ENCODE results near the gene GLP2R. TPM values are rescaled to one million over a fixed set of nuclear protein-coding genes. Genes with fewer than 3 reads are reported as not detected.

The GLP2R gene
- total and polyA plus RNA-seq, 2 of the 8 experiments (the other 6 are each of a cell fraction or from before 2014, with no cell fraction given): not detected

DNA sequence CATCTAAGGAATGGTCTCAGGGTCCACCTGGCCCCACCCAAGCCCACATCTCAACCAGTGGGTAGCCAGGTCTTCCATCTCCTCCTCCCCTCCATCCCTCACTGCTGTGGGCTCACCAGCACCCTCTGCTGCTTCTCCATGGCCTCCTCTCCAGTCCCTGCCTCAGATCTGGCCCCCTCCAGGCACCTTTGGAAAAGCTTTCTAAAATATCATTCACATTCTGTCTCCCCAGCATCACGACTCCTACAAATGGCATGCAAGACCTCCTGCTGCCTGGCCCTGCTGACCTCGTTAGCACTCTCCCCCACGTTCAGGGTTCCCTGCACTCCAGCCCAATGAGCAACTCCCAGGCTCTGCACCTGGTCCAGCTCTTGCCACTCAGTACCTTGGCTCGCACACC, 13.7 kb downstream of the GLP2R start:
- no peak overlapping the region for H3K23ac ChIP-seq (ENCODE audit: insufficient read length)
- ChIA-PET CTCF (ENCODE audit: partially characterized antibody) (interaction anchor here (0.5 to 3.2 kb wide), 7 partner anchors 9 to 792 kb away, joined by 3 to 14 read pairs (median 3); partner anchors contain the start of gene GLP2R), POLR2A (ENCODE audit: partially characterized antibody) (no interaction called here)
- H2BK20ac ChIP-seq (ENCODE audit: low read length): no peak overlapping the region
- no peak overlapping the region for H3K18ac ChIP-seq (ENCODE audit: extremely low read depth, low read length)
- FAIRE-seq: no peak
- no peak overlapping the region for H3K27ac ChIP-seq (ENCODE audit: low read depth, low read length)
- no peak overlapping the region for H3K56ac ChIP-seq (replicated peaks; ENCODE audit: insufficient read length, low read depth, low read length)
- no peaks in the 10 kb centered on the region for H3K9me3 ChIP-seq (ENCODE audit: insufficient read depth in 2 of 2, low read depth in 1 of 2, low read length in 1 of 2)
- H4K91ac ChIP-seq (replicated peaks; ENCODE audit: insufficient read length, low read length): no peak overlapping the region
- WGBS, 2 experiments (ENCODE audit: extremely low coverage in 1 of 2, insufficient coverage in 1 of 2, insufficient read length in 1 of 2, insufficient replicate concordance in 2 of 2, low coverage in 1 of 2, low lambda C conversion rate in 2 of 2, missing lambda C conversion rate in 1 of 2): 55% methylated on average over 4 of the region's 4 CpGs; no CpG with 5 or more reads in 1 of the 2 experiments
- H3K79me1 ChIP-seq (ENCODE audit: low read depth, low read length): no peaks in the 10 kb centered on the region
- H3K14ac ChIP-seq (ENCODE audit: insufficient read length): no peak overlapping the region
- no peak overlapping the region for H3K4me3 ChIP-seq (ENCODE audit: extremely low read depth in 1 of 4, insufficient read depth in 2 of 4, low read depth in 3 of 4, low read length in 4 of 4)
- H2BK15ac ChIP-seq (ENCODE audit: low read length): no peak overlapping the region
- H3K4me1 ChIP-seq (replicated peaks in 1 of 4; ENCODE audit: control insufficient read depth in 3 of 4, insufficient read depth in 4 of 4, low read length in 3 of 4): peaks cover 0 to 4% (median 2%) of the 10 kb centered on the region in 4 experiments; a peak in 2 of 7 replicates
- H3K27me3 ChIP-seq (replicated peaks in 1 of 4; ENCODE audit: control insufficient read depth in 3 of 4, extremely low read depth in 1 of 4, insufficient read depth in 3 of 4, low read length in 3 of 4): no peaks in the 10 kb centered on the region
- no peaks in the 10 kb centered on the region for H4K20me1 ChIP-seq (replicated peaks in 1 of 2; ENCODE audit: control insufficient read depth in 1 of 2, insufficient read depth in 2 of 2, low read length in 2 of 2)
- H4K5ac ChIP-seq (ENCODE audit: insufficient read length, low read depth, low read length): no peak overlapping the region
- H4K8ac ChIP-seq (ENCODE audit: extremely low read depth, insufficient read depth, low read length): no peak overlapping the region
- H3K36me3 ChIP-seq (ENCODE audit: control insufficient read depth in 2 of 4, insufficient read depth in 4 of 4, low read length in 3 of 4): no peaks in the 10 kb centered on the region; a peak in 1 of 8 replicates
- H3K4me2 ChIP-seq (ENCODE audit: insufficient read depth in 1 of 2, low read depth in 2 of 2, low read length in 2 of 2): no peak overlapping the region
- peak overlapping the region; percentile 10; the same call in 1 of the 2 replicates for H2BK12ac ChIP-seq (ENCODE audit: low read depth, low read length)
- no peak overlapping the region for H2BK120ac ChIP-seq (replicated peaks; ENCODE audit: low read depth, low read length)
- H3K79me2 ChIP-seq (ENCODE audit: control insufficient read depth in 1 of 2, insufficient read depth in 2 of 2, low read length in 2 of 2): no peaks in the 10 kb centered on the region
- H2AK5ac ChIP-seq (ENCODE audit: low read depth, low read length): 0 out of 2 replicates have a peak overlapping the region, but pooled peaks have one; percentile 5
- H2AFZ ChIP-seq (ENCODE audit: low read length): no peak overlapping the region
- H3K23me2 ChIP-seq (ENCODE audit: low read depth, low read length): no peaks in the 10 kb centered on the region; the same call in 1 of the 2 replicates
- H3K4ac ChIP-seq (replicated peaks; ENCODE audit: insufficient read length, low read depth, low read length): no peak overlapping the region
- H2BK5ac ChIP-seq (ENCODE audit: low read depth, low read length): no peak overlapping the region
- no peak overlapping the region for H3K9ac ChIP-seq (replicated peaks in 1 of 4; ENCODE audit: extremely low read depth in 1 of 4, low read depth in 3 of 4, low read length in 3 of 4)
- TF ChIP-seq RAD21 (IDR thresholded peaks at IDR 0.05 in 1 of 2, conservative IDR thresholded peaks at IDR 0.05 in 1 of 2; ENCODE audit: low read depth in 2 of 2, low read length in 2 of 2) (peak; percentile 11 to 32; a peak in 3 of 4 replicates), TAF7 (optimal IDR thresholded peaks at IDR 0.05; ENCODE audit: borderline replicate concordance, low read depth, low read length) (no peak), SP1 (IDR thresholded peaks at IDR 0.05; ENCODE audit: low read depth, low read length) (no peak), EGR1 (IDR thresholded peaks at IDR 0.05; ENCODE audit: borderline replicate concordance, low read depth, low read length) (no peak), TAF1 (IDR thresholded peaks at IDR 0.05; ENCODE audit: low read depth, low read length) (no peak)
- TF ChIP-seq, protein P1, sequence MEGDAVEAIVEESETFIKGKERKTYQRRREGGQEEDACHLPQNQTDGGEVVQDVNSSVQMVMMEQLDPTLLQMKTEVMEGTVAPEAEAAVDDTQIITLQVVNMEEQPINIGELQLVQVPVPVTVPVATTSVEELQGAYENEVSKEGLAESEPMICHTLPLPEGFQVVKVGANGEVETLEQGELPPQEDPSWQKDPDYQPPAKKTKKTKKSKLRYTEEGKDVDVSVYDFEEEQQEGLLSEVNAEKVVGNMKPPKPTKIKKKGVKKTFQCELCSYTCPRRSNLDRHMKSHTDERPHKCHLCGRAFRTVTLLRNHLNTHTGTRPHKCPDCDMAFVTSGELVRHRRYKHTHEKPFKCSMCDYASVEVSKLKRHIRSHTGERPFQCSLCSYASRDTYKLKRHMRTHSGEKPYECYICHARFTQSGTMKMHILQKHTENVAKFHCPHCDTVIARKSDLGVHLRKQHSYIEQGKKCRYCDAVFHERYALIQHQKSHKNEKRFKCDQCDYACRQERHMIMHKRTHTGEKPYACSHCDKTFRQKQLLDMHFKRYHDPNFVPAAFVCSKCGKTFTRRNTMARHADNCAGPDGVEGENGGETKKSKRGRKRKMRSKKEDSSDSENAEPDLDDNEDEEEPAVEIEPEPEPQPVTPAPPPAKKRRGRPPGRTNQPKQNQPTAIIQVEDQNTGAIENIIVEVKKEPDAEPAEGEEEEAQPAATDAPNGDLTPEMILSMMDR (IDR thresholded peaks at IDR 0.05; ENCODE audit: control extremely low read depth in 1 of 3, insufficient read depth in 1 of 3, low read depth in 1 of 3, low read length in 3 of 3): peak; percentile 47 to 63 (median 54)
- DNase-seq (ENCODE audit: low read depth in 1 of 2, low spot score in 2 of 2): peak in 1 of 2 experiments; percentile 3

Measured in H1 (cell line).